Endothelial cell of umbilical vein (primary cell): ENCODE results near the gene KLHL5. TPM values are rescaled to one million over a fixed set of nuclear protein-coding genes. Genes with fewer than 3 reads are reported as not detected.

ENCODE experiments used
- BruUV-seq: library from RNA; stranded (reverse); fragments of 400-500 nt; replicated peaks from 2 replicates; lab custom pipeline; 2021; lab: Mats Ljungman, UMichigan
- CTCF ChIA-PET: fragments of 300-600, 350-600 bp; sonication (Branson Sonifier 250); formaldehyde crosslinking; loops from one replicate; lab custom pipeline; 2021; ENCODE audit warnings: antibody characterized with exemption, inconsistent platforms; lab: Charles Lee
- POLR2A ChIA-PET: fragments of 300-600, 350-600 bp; sonication (Branson Sonifier 250); formaldehyde crosslinking; loops from one replicate; lab custom pipeline; 2021; ENCODE audit warnings: antibody characterized with exemption, inconsistent platforms; lab: Charles Lee
- DNase-seq: peaks from one replicate; pipeline ENCODE4 v3.0.0-alpha.2; 2011; ENCODE audit warnings: low read depth, low spot score
- FAIRE-seq: peaks from 2 replicates; lab custom pipeline; 2011; peaks lifted over from hg19 to GRCh38; lab: Jason Lieb, UNC
- H2AFZ ChIP-seq: 2 replicates; pipeline ENCODE4 v1.6.0; 2012; ENCODE audit warnings: low read depth, low read length, control low read depth, inconsistent platforms
- H3K27ac ChIP-seq: 2 replicates; pipeline ENCODE4 v1.5.1; 2011; ENCODE audit warnings: low read depth, mild to moderate bottlenecking, control low read depth, low read length, moderate library complexity; ENCODE audit not compliant: insufficient read depth
- H3K27me3 ChIP-seq, 2 experiments: 2 replicates each; pipeline versions ENCODE4 v1.6.0 to v1.6.1; 2011; ENCODE audit warnings: low read length in 2 of 2, mixed read lengths in 1 of 2; ENCODE audit not compliant: control insufficient read depth in 2 of 2, insufficient read depth in 2 of 2
- H3K36me3 ChIP-seq, 2 experiments: 2 replicates in 1 of 2; 3 replicates in 1 of 2; pipeline ENCODE4 v1.5.1; 2011; ENCODE audit warnings: low read length in 2 of 2, mild to moderate bottlenecking in 1 of 2, moderate library complexity in 1 of 2; ENCODE audit not compliant: control insufficient read depth in 2 of 2, insufficient read depth in 2 of 2; ENCODE audit errors: extremely low read depth in 1 of 2
- H3K4me1 ChIP-seq: 3 replicates; pipeline ENCODE4 v1.5.1; 2011; ENCODE audit warnings: mild to moderate bottlenecking, low read length; ENCODE audit not compliant: control insufficient read depth, insufficient read depth; ENCODE audit errors: extremely low read depth
- H3K4me2 ChIP-seq: 2 replicates; pipeline ENCODE4 v1.6.1; 2011; ENCODE audit warnings: low read length, control low read depth, mixed read lengths; ENCODE audit not compliant: insufficient read depth
- H3K4me3 ChIP-seq, 3 experiments: fragments of 200-600 bp in 1 of 3; sonication (generic), shearing (Covaris generic) in 1 of 3; replicated peaks in 1 of 3; 2 replicates each; pipeline ENCODE4 v1.5.1; 2011 to 2016; ENCODE audit warnings: control low read depth in 3 of 3, low read length in 3 of 3, mild to moderate bottlenecking in 2 of 3, inconsistent platforms in 1 of 3, low read depth in 1 of 3, moderate library complexity in 1 of 3; ENCODE audit not compliant: insufficient read depth in 1 of 3
- H3K79me2 ChIP-seq: 2 replicates; pipeline ENCODE4 v1.6.0; 2012; ENCODE audit warnings: low read length, inconsistent platforms; ENCODE audit not compliant: control insufficient read depth, insufficient read depth
- H3K9ac ChIP-seq: replicated peaks from 2 replicates; pipeline ENCODE3; 2011; ENCODE audit warnings: low read length, control low read depth; ENCODE audit not compliant: insufficient read depth; ENCODE audit errors: extremely low read depth
- H3K9me1 ChIP-seq: replicated peaks from 3 replicates; pipeline ENCODE4 v1.6.0; 2011; ENCODE audit warnings: mild to moderate bottlenecking, low read length; ENCODE audit not compliant: control insufficient read depth, insufficient read depth; ENCODE audit errors: extremely low read depth
- H3K9me3 ChIP-seq: replicated peaks from 2 replicates; pipeline ENCODE4 v1.5.1; 2012; ENCODE audit warnings: low read length, inconsistent platforms; ENCODE audit not compliant: control insufficient read depth, insufficient read depth
- H4K20me1 ChIP-seq: replicated peaks from 2 replicates; pipeline ENCODE3; 2011; ENCODE audit warnings: mild to moderate bottlenecking, low read length; ENCODE audit not compliant: control insufficient read depth, insufficient read depth; ENCODE audit errors: extremely low read depth
- CTCF ChIP-seq, 2 donors: IDR thresholded peaks; 1 replicate in 1 of 2; 2 replicates in 1 of 2; pipeline ENCODE4 v1.5.1; 2011; ENCODE audit warnings: low read length in 2 of 2, mild to moderate bottlenecking in 2 of 2, moderate library complexity in 2 of 2, control low read depth in 1 of 2, inconsistent platforms in 1 of 2, low read depth in 1 of 2; ENCODE audit not compliant: insufficient read depth in 1 of 2; ENCODE audit errors: extremely low read depth in 1 of 2
- EZH2 ChIP-seq: IDR thresholded peaks from 2 replicates; pipeline ENCODE4 v1.6.1; 2012; ENCODE audit warnings: borderline replicate concordance, low read depth, mild to moderate bottlenecking, moderate library complexity, low read length, inconsistent platforms; ENCODE audit not compliant: severe bottlenecking
- FOS ChIP-seq: IDR thresholded peaks from 2 replicates; pipeline ENCODE4 v1.6.1; 2011; ENCODE audit warnings: mild to moderate bottlenecking, low read length, moderate library complexity, borderline replicate concordance; ENCODE audit not compliant: insufficient read depth
- GATA2 ChIP-seq: IDR thresholded peaks from 2 replicates; pipeline ENCODE4 v1.7.0; 2011; ENCODE audit warnings: low read depth, mild to moderate bottlenecking, moderate library complexity, mixed read lengths, low read length; ENCODE audit not compliant: insufficient read length, insufficient read depth
- JUN ChIP-seq: IDR thresholded peaks from 2 replicates; pipeline ENCODE4 v1.6.1; 2011; ENCODE audit warnings: borderline replicate concordance, low read depth; ENCODE audit not compliant: insufficient read length, insufficient read depth
- MAX ChIP-seq: IDR thresholded peaks from 2 replicates; pipeline ENCODE4 v1.6.1; 2011; ENCODE audit not compliant: insufficient read depth, insufficient read length
- MYC ChIP-seq: IDR thresholded peaks from one replicate; pipeline ENCODE4 v1.6.1; 2011; ENCODE audit warnings: mild to moderate bottlenecking, low read depth, low read length
- POLR2A ChIP-seq: IDR thresholded peaks from 2 replicates; pipeline ENCODE4 v1.6.1; 2012; ENCODE audit warnings: low read depth, mild to moderate bottlenecking, control low read depth, low read length
- POLR2AphosphoS5 ChIP-seq: IDR thresholded peaks from 2 replicates; pipeline ENCODE4 v1.6.1; 2012; ENCODE audit warnings: low read depth, mild to moderate bottlenecking, control low read depth, low read length, moderate library complexity; ENCODE audit not compliant: insufficient read depth
- dilution Hi-C: fragments of 300-500 bp; cut with MboI; formaldehyde crosslinking; loops from one replicate; pipeline ENCODE4 v1.15.0; 2019; ENCODE audit warnings: low sequenced_read_pairs; ENCODE audit not compliant: extremely low pct_ligation_motif_present
- intact Hi-C: fragments of 100-400 bp; cut with micrococcal nuclease; formaldehyde crosslinking; loops from one replicate; pipeline ENCODE4 v1.10.0; 2022
- polyA plus RNA-seq, 4 experiments: library from polyadenylated mRNA; depleted of rRNA in 3 of 4; stranded (reverse) in 3 of 4; unstranded in 1 of 4; fragments of >200 nt; gene quantifications; 2 replicates each; pipeline versions ENCODE4 v1.2.1 to v1.2.3, GENCODE V29; 2011 to 2012; ENCODE audit warnings: missing spikeins in 1 of 4
- total RNA-seq: library from RNA; stranded (reverse); gene quantifications from 2 replicates; pipeline ENCODE4 v1.2.3, GENCODE V29; 2021

The KLHL5 gene
- total and polyA plus RNA-seq, 2 donors (not counting 3 experiments of a cell fraction or from before 2014, with no cell fraction given), result 32.2 to 54.6 TPM

GRCh38 chr4:39067031-39067430, 5.0 kb downstream of the KLHL5 start:
- POLR2A ChIA-PET, result interaction anchor here (0.7 kb wide), 1 partner anchor 23 kb away, joined by 3 read pairs; no protein-coding TSS in a partner anchor
- Histone ChIP-seq H3K9ac (no peak overlapping the region), H3K4me3 (no peak overlapping the region), H3K4me2 (no peak overlapping the region), H2AFZ (no peak overlapping the region), H3K27me3 (no peaks in the 10 kb centered on the region), H3K79me2 (peaks cover 13% of the 10 kb centered on the region), H3K4me1 (peaks cover 10% of the 10 kb centered on the region), H3K9me3 (no peaks in the 10 kb centered on the region), H3K27ac (no peak overlapping the region), H3K9me1 (no peaks in the 10 kb centered on the region), H4K20me1 (no peaks in the 10 kb centered on the region), H3K36me3 (no peaks in the 10 kb centered on the region)
- BruUV-seq, result no TSS peak
- no peak for TF ChIP-seq JUN
- no peak for TF ChIP-seq EZH2
- no peak for TF ChIP-seq CTCF (IDR thresholded peaks at IDR 0.05; ENCODE audit: extremely low read depth in 1 of 2, insufficient read depth in 1 of 2, low read depth in 1 of 2, low read length in 2 of 2)
- TF ChIP-seq POLR2AphosphoS5, result no peak
- TF ChIP-seq MYC, result no peak
- no peak for TF ChIP-seq GATA2
- TF ChIP-seq FOS, result no peak
- no peak for TF ChIP-seq POLR2A
- no peak for TF ChIP-seq MAX
- DNase-seq, result no peak
- FAIRE-seq, result no peak
- dilution Hi-C loops (no loop called here), intact Hi-C loops (no loop called here)
- CTCF ChIA-PET, result interaction anchor here (1.0 to 1.4 kb wide), 2 partner anchors 9 to 68 kb away, joined by 3 to 4 read pairs; no protein-coding TSS in a partner anchor
